CD4-positive, alpha-beta T cell treated with Interleukin-6 for 4 hours (primary cell): Measurements from ENCODE around the gene TMEM212.

ENCODE experiments used
- DNase-seq: peaks from one replicate; pipeline ENCODE4 v3.0.0-alpha.2; 2020; ENCODE audit warnings: mixed read lengths

The TMEM212 gene

DNA sequence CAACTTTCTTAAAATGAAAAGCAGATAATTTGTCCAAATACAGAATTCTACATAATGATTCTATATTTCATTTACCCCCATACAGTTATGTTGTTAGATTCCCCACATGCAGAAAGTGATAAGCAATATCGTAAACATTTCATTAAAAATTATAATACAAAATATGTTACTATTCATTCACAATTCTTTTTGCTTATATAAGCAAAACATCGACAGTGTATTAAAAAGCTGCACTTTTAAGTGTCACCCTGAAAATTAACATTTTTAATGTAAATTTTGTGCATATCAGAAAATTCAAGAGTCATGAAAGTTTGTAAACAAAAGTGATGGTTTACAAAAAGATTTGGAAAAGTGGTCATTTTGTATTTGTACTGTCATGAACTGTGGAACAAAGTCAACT, 19.2 kb downstream of the TMEM212 start:
- no peak for DNase-seq

DNA sequence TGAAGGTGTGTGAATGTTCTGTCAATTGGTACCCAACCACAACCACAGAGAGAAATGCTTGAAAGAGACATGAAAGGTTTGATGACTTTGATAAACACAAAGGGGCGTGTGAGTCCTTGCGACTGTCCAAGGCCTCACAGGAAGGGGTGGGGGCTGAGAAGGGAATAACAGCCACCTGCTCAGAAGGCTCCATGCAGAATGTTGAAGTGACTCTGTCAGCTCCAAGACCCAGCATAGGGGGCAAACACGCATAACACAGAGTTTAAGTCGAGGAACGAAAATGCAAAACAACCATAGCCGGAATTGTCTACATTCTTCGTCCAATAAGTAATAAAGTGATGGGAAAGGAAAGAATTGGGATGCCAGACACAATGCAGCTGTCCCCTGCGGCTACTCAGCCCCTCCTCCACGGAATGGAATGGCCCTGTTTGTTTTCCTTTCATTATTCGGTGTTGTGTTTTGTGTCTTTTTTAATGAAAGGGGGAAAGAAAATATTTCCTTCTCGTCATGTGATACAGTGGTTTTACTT, 19.9 kb downstream of the TMEM212 start:
- DNase-seq = no peak

DNA sequence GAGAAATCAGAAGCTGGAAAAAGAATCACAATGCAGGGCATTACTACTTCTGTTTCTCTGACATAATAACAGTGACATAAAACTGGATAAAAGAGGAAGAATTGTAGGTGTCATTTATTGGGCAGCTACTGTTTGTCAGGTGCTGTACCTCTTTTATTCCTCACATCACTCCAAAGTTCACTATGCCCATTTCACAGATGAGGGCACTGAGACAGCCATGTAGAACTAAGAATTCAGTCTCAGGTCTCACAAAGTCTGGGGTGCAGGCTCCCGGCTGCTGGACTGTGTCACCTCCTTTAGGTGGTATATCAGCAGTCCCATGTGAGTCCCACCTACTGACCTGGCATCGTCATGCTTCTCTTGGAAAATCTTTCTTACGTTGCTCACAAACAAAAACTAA, 20.8 kb downstream of the TMEM212 start:
- DNase-seq = no peak

- no peak for DNase-seq
These were observed 22.2 kb downstream of the TMEM212 start for GRCh38 chr3:171865191-171865865.

DNA sequence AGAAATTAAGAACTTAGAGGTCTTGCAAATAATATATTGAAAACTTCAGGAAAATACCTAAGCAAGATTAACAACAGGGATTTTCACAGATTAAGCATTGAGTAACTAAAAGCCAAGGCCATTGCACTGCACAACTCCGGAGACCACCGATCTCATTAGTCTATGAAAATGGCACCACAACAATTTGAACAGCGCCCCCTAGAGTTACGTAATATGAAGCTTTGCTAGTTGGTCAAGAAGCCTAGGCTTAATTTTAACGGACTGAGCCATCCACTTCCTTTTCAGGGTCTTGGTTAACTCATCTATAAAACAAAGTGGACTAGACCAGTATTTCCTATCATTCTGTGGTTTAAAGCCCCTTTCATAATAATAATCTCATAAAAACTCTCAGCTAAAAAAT, 24.8 kb downstream of the TMEM212 start:
- no peak for DNase-seq

DNA sequence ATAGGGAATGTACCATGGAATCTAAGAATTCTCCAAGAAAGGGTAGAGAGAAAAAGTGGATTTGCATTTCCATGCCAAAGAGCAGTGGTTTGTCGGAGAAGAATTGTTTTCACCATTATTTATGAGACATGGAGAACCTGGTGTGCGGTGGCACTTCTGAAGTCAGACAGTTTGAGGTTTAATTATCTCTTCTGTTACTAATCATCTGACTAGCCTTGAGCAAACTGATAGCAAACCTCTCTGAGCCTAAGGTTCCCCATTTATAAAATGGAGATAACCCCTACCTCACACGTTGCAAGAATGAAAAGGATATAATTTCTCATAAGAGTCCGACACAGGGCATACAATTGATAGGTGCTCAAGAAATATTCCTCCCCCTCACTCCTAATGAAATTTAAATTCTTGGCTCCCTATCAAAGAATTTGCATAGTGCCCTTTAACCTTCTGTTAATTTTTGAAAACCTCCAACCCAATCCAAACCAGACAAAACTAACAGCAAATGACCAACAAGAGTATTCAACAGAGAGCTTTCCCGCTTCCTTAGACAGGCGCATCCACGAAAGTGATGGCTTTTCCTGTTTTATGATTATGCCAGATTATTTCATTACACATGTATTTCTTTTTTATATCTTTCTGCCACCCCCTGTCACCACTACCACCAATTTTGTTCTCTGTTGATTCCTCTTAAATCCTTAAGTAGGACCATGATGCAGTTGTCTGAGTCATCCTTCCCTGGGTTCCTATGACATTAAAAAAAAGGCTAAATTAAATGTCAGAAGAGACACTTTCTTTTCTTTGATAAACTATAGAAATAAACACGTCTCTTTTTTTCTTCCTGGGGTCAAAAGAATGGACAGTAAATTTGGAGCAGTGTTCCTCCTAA, 28.5 kb downstream of the TMEM212 start:
- no peak for DNase-seq

GRCh38 chr3:171873580-171873979, 30.4 kb downstream of the TMEM212 start:
- DNase-seq = no peak

- DNase-seq = no peak
These were observed 31.1 kb downstream of the TMEM212 start for GRCh38 chr3:171874251-171874681.

DNA sequence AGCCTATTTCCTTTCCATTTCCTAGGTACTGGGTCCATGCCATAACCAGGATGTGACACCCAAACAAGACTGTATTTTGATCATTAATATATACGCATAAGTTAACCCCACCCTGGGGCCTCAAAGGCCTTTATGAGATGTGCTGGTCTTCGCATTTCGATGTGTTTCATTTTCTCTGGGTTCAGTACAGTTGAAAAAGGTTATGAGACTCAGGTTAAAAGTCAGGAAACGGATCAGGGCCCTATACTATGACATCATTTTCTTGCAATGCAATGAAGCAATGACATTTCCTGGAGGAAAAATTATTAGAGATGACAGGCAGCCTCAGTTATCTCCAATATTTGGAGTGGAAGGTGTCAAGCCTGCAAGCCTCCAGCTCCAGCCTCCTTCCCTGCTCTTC, 31.7 kb downstream of the TMEM212 start:
- DNase-seq = no peak

DNA sequence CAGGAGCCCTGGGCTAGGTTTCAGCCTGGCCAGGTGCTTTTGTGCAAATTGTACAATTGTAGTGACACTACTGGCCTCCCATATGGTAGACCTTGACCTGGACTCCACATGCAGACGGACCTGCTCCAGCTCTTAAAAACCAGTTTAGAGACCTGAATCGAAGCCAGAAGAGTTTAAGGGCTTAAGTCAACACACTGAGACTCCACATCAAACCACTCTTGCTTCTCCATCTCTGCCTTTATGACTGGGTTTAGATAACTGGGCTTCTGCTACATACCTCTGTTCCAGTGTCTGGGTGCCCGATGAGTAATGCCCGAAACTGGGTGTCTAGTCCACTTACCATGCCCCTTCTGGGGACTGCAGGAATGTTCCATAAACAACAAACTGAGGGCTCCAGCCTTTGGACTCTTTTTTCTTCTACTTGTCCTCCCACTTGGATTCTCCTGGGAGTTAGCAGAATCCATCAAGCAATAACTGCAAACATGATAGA, 32.8 kb downstream of the TMEM212 start:
- no peak for DNase-seq

GRCh38 chr3:171876680-171877147, 33.6 kb downstream of the TMEM212 start:
- DNase-seq = no peak

DNA sequence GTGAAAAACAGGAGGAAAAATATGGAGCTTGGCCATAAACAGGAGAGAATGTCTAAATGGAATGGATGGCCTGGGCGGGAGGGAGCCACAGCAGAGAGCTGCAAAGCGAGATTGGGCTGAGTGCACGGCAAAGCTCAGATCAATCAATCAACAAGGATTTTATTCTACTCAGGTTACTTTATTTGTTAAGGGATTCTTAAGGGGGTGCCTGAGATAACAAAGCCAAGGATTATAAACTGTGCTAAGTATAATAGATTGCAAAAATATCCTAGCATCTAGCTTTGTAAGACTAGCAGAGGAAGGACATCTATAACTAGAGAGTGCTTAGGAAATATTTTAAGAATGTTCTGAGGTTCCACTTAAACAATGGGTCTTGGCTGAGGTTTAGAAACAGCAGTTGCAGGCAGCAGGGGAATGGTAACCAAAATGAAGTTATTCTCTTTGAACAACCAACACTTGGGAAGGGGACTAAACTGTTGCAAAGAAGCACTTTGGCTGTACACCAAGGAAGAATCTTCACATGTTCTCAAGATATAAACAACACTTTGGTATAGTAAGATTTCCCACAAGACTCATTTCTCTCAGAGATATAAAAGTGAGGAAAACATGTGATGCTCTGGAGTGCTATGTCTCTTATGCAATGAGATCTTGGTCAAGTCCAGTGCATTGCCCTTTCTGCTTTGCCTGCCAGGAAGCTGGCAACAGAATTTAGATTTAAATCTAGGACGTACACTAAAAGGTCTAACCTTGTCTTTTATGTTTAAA, 35.5 kb downstream of the TMEM212 start:
- DNase-seq = no peak

DNA sequence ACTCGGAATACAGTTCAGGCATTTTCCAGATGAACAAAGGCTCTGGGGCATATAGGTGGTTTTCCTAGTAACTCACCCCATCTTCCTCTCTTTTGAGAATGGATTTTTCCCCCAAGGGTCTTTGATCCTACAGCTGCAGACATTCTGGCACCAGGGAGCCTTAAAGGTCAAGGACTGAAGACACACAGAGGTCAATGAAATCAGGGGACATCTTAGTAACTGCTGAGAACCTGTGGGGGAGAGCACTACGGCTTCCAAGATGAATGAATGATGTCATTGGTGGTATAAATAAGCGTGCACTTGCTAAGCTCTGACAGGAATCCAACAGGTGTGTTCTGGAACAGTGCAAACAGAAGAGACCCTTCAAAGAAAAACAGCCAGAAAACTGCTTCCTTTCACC, 36.3 kb downstream of the TMEM212 start:
- DNase-seq = no peak

- no peak for DNase-seq
These were observed 37.1 kb downstream of the TMEM212 start for GRCh38 chr3:171880101-171880870.

DNA sequence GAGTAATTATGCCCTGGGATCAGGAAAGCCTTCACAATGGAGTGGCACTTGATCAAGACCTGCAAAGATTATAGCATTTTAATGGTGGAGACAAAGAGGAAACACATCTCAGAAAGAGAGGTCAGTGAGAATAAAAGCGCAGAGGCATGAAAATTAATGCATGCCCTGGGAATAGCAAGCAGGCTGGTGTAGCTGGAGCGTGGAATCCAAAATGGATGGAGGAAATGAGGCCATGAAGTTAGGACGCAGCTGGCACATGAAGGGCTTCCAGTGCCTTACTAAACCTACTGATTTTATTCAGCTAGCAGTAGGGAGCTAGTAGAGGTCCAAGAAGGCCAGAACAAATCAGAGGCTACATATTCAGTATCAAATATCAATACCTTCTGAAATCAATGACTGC, 38.1 kb downstream of the TMEM212 start:
- DNase-seq = no peak

GRCh38 chr3:171883257-171883892, 40.2 kb downstream of the TMEM212 start:
- no peak for DNase-seq

- DNase-seq = no peak
These were observed 40.7 kb downstream of the TMEM212 start for GRCh38 chr3:171883893-171884279.

- DNase-seq = no peak
These were observed 45.3 kb downstream of the TMEM212 start for GRCh38 chr3:171888466-171888865.

DNA sequence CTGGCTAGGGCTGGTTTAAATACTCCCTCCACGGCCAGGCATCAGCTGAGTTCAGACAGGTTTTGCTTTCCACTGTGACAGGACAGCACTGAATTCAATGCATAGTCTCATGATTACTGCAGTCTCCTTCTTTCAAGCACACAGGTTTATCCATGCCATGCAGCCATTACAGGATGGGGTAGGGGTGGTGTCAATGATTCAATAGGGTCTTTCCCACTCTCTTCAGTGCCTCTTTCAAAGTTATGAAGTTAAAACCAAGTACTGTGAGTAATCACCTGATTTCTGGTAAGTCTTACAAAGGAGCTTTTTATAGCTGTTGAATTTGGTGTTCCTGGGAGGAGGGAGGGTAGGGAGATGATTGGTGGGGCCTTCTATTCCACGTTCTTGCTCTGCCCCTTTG, 47.2 kb downstream of the TMEM212 start:
- no peak for DNase-seq

DNA sequence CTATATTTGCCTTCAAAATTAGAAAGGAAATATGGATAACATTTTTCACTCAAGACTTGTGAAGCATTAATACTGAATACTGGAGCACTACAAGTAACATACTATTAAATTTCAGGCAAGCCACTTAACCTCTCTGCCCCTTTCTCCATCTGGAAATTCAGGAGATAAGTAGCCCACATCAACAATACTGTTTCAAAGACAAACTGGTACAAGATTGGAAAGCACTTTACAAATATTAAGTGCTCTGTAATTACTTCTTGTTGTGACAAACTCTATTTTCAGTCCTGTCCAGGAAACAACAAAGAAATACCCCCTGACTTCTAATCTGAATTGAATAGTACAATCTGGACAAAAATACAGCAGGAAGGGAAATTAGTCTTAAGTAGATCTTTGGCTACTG, 49.3 kb downstream of the TMEM212 start:
- no peak for DNase-seq

GRCh38 chr3:171895291-171895690, 52.1 kb downstream of the TMEM212 start:
- DNase-seq = no peak

- DNase-seq = no peak
These were observed 52.8 kb downstream of the TMEM212 start for GRCh38 chr3:171895900-171896299.
